ENCODE measurements around the gene ALOX12. TPM values are rescaled to one million over a fixed set of nuclear protein-coding genes. Genes with fewer than 3 reads are reported as not detected.

Gene ALOX12
- total RNA-seq, 1 experiment from 2014 or later = not detected

DNA sequence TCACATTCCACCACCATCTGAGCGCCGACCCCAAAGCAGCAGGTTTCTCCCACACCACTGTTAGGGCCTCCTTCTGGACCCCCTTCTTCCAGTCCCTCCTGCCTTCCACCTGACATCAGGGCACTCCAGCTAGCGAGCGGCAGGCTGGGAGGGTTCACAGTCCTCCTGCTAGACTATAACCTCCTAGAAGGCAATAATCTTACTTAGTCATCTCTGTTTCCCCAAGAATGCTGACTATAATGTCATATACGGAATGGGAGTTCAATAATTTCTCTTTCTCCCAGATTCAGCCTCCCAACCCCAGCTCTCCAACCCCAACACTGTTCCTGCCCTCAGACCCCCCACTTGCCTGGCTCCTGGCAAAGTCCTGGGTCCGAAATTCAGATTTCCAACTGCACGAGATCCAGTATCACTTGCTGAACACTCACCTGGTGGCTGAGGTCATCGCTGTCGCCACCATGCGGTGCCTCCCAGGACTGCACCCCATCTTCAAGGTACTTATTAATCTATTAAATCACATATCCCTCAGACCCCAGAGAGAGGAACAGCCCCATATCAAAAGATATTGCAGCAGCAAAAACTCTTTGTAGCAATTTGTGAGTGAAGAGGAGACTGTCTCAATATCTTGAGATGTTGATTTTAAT, 5.6 kb downstream of the ALOX12 start:
- DNase-seq (ENCODE audit: low read depth) = no peak

DNA sequence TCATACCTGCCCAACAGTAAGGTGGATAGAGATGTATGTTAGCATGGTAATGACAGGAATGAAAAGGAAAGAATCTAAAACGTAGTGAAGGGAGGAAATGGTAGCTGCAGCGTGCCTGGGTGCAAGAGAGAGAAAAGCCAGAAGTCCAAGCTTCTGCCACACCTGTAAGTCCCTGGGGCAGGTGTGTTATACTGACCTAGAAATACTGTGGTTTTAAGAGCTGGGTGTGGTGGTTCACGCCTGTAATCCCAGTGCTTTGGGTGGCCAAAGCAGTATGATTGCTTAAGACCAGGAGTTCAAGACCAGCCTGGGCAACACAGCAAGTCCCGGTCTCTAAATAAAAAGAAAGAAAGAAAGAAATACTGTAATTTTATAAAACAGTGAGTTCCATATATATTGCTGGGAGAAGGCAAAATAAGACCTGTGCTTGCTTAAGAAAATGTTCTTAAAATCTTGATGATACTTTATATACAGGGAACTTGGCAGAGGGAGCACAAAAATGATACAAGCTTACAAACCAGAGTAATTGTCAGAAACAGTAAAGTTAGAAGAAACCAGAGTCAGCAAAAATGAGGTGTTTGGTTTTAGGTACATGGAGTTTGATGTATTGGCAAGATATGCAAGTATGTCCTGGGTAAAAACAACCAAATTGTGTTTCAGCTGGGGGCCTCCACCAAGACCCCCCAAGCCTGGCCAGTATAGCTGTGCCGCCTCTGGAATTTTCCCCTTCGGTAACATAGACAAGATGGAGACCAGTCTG, 6.6 kb downstream of the ALOX12 start:
- DNase-seq (ENCODE audit: low read depth) = no peak

DNA sequence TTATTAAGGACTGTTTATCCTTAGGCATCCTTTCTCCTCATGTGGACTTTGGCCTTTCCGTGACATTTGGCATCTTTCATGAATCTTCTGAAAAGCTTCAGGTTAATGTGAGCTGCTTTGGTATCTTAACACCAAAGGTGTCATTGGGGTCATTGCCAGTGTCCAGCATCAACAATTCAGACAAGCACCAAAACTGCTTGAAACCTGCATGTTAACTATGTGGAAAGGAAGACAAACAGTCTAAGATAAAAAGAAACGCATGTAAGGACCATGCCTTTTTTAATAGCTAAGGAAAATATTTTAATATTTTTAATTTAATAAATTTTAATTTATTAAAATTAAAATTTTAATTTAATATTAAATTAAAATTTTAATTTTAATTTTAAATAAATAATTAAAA, 7.9 kb downstream of the ALOX12 start:
- no peak for DNase-seq (ENCODE audit: low read depth)

DNA sequence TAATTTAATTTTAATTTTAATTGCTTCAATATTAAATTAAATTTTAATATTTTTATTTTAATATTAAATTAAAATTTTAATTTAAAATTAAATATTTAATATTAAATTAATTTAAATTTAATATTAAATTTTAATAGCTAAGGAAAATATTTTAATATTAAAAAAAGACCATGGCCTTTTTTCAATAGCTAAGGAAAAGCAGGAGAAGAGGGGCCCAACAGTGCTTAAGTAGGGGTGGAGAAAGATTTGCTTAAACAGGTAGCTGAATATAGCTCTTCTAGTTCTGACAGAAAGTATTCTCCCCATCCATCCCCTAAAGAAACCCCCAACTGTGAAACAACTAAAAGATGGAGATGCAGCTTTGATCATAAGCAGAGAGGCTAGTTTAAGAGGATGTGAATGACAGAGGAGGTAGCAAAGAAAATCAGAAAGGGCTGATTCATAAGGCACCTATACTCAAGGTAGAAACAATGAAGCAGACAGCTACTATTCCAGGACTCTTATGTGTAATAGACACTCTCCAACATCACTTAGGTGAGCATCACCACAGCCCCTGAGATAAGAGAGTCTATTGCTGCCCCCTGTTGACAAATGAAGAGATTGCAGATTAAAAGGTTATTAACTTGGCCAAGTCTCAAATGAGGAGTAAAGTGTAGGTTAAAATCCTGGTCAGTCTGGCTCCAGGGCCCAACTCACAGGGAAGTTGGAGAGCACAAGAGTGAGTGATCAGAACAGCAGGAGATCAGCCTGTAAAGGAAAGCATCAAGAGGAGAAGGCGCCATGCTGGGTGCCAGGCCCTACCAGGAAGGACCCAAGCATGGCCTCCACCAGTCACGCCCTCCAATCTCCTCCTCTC, 8.8 kb downstream of the ALOX12 start:
- DNase-seq (ENCODE audit: low read depth) = peak; percentile 59

DNA sequence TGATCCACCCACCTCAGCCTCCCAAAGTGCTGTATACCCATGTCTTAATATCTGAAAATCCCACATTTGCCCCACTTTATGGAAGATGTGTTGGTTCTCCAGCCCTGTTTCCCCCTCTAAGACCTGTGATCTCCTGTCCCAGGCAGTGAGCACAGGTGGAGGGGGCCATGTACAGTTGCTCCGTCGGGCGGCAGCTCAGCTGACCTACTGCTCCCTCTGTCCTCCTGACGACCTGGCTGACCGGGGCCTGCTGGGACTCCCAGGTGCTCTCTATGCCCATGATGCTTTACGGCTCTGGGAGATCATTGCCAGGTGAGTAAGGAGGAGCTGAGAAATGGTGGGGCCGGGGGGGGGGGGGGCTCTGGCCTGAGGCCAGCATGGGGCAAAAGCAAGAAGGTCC, 9.9 kb downstream of the ALOX12 start:
- no peak for DNase-seq (ENCODE audit: low read depth)

DNA sequence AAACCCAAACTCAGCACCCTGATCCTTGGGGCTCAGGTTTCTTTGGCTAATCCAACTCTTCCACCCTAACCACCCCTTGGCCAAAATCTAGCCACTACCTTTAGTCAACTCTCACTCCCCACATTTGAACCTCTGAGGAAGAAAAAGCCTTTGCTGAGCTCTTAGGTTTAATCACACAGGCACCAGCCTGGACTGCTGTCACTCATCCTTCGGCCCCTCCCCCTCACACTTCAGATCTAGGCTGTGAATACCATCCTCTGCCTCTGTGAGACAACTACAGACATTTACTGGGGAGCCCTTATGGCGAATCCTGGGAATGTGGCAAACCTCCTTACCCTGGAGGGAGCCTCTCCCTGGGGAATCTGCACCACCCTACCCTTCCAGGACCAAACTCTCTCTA, 11.3 kb downstream of the ALOX12 start:
- DNase-seq (ENCODE audit: low read depth) = no peak

DNA sequence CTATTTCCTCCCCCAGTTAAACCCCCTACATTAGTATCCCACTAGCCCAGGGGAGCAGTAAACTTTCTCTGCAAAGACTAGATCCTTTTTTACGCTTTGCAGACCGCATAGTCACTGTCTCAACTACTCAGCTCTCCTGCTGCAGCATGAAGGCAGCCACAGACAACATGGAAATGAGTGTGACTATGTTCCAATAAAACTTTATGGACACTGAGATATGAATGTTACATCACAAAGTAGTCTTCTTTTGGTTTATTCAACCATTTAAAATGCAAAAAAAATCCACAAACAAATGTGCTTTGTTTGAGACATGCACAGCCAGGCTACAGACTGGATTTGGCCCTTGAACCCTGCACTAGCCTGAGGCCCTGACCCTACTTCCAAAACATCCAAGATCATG, 14.7 kb downstream of the ALOX12 start:
- DNase-seq (ENCODE audit: low read depth) = no peak

DNA sequence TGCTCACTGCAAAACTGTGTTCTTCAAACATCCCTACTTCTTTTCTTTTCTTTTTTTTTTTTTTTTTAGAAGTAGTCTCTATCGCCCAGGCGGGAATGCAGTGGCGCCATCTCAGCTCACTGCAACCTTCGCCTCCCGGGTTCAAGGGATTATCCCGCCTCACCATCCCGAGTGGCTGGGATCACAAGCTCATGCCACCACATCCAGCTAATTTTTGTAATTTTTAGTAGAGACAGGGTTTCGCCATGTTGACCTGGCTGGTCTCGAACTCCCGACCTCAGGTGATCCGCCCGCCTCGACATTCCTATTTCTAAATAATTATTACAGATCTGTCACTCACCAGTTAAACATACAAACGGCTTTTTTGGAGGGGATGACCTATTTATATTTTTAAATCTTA, 15.6 kb downstream of the ALOX12 start:
- no peak for DNase-seq (ENCODE audit: low read depth)

DNA sequence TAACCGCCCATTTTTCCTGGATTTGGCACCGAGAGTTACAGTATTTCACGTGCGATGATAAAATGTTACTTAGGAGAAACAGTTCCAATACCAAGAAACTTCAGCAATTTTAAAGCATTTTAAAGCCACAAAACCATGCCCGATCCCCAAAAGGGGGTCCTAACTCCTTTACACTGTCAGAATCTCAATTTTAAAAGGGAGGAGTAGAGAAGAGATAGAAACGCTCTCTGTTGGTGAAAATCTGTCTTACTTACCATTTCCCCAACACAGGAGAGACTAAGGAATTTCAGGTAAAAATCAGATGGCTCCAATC, 16.0 kb downstream of the ALOX12 start:
- no peak for DNase-seq (ENCODE audit: low read depth)

DNA sequence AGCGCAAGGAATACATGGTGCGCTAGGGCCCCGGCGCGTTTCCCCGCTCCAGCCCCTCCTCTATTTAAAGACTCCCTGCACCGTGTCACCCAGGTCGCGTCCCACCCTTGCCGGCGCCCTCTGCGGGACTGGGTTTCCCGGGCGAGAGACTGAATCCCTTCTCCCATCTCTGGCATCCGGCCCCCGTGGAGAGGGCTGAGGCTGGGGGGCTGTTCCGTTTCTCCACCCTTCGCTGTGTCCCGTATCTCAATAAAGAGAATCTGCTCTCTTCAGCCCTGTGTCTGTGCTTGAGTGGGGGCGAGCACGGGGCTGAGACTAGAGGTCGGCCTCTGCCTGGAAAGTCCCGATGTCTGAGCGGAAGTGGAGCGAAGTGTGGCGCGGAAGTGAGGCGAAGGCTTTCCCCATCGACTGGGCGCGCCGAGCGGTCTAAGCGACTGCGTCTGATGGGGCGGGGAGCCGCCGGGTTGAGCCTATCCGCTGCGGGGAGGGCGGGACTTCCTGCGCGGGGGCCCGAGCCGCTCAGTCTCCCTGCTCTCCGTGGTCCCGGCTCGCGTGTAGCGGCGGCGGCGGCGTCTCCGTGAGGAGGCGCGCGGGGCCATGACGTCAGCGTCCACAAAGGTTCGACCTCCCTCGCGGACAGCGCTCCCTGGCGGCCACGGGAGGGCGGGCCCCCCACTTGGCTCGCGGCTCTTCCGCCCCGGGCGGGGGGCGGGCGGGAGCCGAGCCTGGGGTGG, 18.6 kb downstream of the ALOX12 start:
- DNase-seq (ENCODE audit: low read depth) = peak; percentile 95

DNA sequence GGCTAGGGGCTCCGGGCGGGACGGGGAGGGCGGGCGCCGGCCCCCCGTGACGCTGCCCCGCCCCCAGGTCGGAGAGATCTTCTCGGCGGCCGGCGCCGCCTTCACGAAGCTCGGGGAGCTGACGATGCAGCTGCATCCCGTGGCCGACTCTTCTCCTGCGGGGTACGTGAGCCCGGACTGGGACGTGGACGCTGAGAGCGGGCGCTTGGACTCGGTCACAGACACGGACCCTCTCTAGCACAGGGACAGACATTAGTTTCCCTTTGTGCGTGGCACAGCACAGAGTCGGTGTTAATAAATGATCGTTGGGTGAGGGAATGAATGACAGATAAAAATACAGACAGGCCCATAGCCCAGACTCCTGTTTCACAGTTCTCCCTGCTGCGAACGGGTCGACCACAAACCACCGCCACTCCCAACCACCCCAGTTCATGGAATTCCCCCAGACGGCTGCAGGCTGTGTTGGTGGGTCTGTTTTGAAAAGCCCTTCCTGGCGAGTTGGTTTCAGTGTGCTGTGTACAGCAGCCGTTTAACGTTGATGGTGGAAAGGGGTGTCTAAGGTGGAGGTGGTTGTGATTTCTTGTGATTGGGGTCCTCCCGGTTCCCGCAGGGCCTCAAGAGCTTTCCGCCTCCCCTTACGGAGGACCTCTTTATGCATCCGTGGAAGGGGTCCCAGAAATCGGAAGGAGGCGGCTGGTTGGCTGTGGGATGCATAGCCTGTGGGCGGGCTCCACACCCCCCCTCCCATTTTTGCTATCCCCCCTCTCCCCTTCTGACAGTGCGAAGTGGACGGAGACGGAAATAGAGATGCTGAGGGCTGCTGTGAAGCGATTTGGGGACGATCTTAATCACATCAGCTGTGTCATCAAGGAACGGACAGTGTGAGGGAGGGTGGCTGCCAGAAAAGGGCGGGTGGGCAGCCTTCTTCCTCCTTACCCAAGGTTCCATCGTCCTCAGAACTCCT, 19.4 kb downstream of the ALOX12 start:
- peak; percentile 73 for DNase-seq (ENCODE audit: low read depth)

DNA sequence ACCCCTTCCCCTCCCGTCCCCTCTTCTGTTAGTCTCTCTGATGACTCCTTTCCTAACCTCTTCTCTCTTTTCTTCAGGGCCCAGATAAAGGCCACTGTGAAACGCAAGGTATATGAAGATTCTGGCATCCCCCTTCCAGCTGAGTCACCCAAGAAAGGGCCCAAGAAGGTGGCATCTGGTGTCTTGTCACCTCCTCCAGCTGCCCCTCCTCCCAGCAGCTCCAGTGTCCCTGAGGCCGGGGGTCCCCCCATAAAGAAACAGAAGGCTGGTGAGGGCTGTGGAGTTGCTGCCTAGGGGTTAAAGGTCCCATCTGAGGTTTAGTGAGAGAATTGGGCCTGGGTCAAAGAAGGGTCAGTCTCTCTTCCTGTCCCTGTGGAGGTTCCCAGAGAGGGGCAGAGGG, 20.6 kb downstream of the ALOX12 start:
- DNase-seq (ENCODE audit: low read depth) = no peak

DNA sequence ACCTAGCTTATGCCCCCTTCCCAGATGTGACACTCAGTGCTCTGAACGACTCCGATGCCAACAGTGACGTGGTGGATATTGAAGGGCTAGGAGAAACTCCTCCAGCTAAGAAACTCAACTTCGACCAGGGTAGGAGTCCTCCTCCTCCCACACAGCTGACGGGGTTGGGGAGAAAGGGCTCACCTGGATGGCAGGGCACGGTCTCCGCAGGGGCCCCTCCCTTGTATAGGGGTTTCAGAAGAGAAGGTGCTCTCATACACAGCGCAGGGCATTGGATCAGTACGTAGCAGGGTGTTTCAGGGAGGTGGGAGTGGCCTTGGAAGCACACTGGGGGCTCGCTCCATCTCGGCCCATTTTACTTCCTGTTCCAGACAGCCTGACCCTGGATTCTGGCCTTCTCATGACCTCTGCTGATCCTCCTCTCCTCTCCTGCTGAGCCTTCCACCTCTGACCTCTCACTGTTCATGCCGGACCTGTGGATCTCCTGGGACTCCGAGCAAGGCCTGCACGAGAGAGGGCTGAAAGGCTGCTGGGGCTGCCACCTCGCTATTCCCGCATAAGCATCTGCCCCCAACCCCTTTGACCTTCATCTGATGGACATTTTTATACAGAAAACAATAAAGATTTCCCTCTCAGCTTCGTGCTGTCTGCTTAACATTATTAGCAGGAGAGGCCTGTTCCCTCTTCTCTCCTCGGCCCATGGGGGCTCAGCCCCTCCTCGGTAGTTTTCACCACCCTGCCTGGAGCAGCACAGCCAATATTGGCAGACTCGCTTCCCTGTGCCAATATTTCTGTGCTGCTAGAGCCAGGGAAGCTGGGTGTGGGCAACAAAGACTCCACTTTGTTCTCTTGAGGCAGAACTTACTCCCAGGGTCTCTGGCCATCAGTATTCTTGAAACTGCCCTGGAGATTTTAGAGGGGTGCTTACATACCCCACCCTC, 21.3 kb downstream of the ALOX12 start:
- no peak for DNase-seq (ENCODE audit: low read depth)

DNA sequence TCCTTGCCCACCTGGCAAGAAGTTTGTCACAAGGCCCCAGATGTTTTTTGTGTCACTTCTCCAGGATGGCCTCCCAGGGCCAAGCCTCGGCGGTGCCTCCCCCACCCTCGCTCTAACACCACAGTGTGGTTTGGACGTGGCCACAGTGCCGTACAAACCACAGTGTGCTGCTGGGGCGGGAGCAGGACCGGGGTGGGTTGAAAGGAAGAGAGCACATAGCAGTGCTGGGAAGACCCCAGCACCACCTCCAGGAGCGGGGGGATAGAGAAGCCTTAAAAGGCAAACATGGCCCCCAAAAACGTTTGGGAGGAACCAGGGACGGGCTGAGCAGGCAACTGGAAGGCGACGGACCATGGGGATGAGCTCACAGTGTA, 22.0 kb downstream of the ALOX12 start:
- no peak for DNase-seq (ENCODE audit: low read depth)

DNA sequence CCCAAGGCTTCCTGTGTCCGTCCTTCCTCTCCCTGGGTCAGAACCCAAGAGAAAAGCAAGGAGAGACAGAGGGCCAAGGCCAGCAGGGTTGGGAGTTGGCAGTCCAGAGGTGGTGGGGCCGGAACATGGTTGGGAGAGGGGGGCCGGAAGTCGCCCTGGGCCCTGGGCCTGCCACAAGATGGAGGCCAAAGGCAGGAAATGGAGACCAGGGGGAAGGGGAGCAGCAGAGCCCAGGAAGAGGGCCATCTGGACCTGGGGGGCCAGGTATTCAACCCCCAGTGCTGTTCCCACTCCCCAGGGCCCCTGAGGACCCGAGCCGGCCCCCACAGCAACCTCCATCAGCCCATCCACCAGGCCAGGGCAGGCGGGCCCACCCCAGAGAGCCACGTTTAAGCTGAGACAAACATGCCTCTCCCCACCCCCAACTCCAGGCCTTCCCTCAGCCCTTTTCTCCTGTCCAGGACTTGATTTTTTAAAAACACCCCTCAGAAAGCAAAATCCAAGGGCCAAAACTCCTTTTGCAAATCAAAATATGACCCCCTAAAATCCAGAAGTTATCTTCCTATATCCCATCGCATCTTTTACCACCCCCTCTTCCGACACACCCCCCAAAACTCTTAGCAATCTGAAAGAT, 22.6 kb downstream of the ALOX12 start:
- DNase-seq (ENCODE audit: low read depth) = no peak

DNA sequence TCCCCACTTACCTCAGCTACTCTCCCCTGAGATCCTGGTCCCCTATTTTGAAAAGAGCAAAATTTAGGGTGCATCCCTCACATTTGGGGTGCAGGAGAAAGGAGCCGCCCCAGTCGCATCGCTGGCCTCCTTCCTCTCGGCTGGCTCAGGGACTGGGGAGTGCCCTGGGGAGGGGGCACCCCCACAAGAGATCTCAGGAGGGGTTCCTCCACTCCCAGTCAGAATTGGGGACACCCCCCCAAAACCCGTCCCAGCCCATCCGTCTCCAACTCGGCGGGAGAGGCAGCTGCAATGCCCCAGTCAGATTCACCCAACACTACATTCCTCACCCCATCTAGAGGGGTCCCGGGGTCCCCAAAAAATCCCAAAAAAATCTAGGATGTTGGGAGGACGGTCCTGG, 23.5 kb downstream of the ALOX12 start:
- DNase-seq (ENCODE audit: low read depth) = no peak

DNA sequence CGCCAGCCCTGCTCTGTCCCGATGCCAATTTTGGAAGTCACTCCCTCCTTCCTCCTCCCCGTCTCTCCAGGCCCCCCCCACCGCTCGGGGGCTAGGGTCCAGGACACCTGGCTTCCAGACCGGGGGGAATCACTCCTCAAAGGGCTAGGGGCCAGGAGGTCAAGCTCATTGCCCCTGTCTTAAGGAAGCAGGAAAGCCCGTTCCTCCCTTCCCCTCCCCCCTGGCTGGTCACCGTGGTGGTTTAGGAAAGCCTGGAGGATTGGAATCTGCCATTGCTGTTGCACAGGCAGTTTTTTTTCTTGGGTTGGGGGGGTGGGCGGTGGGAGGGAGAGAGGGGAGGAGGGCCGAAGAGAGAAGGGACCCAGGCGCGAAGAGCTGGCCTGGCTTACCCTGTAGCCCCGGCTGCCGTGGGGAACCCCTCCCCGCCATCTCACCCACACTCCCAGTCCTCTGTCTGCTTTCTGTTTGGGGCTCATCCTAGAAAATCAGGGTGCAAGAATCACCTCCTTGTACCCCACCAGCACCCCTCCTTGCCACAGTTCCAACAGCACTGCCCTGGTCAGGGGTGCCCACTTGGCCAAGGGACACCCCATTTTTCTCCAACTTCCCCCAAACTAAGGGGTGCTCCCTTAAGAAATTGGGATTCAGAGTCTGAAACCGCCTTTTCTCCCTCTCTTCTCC, 24.1 kb downstream of the ALOX12 start:
- peak; percentile 41 for DNase-seq (ENCODE audit: low read depth)

DNA sequence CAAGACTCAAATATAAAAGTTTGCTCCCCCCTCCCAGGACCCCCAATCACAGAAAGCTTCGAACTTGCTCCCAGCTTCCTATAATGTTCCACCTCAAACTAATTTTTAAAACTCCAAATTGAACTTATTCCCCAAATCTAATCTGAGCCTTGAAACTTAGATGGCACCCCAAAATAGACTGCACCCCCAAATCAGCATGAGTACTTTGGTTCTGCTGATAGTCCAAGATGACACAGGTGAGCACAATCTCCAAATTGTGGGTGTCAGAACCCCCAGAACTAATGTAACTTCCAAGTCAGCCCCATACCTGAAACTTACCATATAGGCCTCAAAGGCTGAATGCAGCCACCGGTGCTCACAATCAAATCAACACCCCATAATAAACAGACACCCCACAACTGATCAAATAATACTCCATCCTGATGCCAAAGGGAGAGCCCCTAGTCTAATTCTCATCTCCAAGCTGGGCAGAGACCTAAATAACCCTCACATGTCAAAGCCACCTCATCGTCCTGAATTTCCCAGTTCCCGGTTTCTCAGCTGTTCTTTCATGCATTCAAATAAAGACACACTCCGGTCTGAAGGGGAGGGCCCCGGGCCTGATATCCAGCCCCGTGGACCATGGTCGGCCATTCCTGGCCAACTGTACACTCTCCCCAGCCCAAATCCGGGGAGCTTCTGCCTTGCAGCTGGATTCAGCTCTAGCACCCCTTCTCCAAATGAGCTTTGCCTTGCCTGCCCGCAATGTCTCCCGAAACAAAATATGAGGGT, 25.2 kb downstream of the ALOX12 start:
- DNase-seq (ENCODE audit: low read depth) = no peak
